Endodermal cell (in vitro differentiated cells): Measurements from ENCODE around the gene ANOS1. TPM values are rescaled to one million over a fixed set of nuclear protein-coding genes. Genes with fewer than 3 reads are reported as not detected.

Experiments used
- DNase-seq: peaks from one replicate; pipeline ENCODE4 v3.0.0-alpha.2; 2017
- H3K27ac ChIP-seq: 2 replicates; pipeline ENCODE4 v1.5.1; 2013; ENCODE audit warnings: mild to moderate bottlenecking, low read depth, low read length, moderate library complexity
- H3K27me3 ChIP-seq: 2 replicates; pipeline ENCODE4 v1.6.1; 2013; ENCODE audit warnings: mild to moderate bottlenecking, low read length, moderate library complexity; ENCODE audit not compliant: insufficient read depth, control insufficient read depth, poor library complexity, severe bottlenecking
- H3K36me3 ChIP-seq: 2 replicates; pipeline ENCODE4 v1.7.0; 2013; ENCODE audit warnings: mild to moderate bottlenecking, low read length, moderate library complexity; ENCODE audit not compliant: control insufficient read depth, insufficient read depth
- H3K4me1 ChIP-seq: one replicate; pipeline ENCODE4 v1.7.0; 2013; ENCODE audit warnings: low read length; ENCODE audit not compliant: control insufficient read depth, insufficient read depth
- H3K4me3 ChIP-seq: 2 replicates; pipeline ENCODE4 v1.5.1; 2013; ENCODE audit warnings: mild to moderate bottlenecking, low read length, moderate library complexity
- H3K9ac ChIP-seq: 2 replicates; pipeline ENCODE4 v1.6.1; 2013; ENCODE audit warnings: mild to moderate bottlenecking, low read length, moderate library complexity; ENCODE audit not compliant: poor library complexity, severe bottlenecking; ENCODE audit errors: extremely low read depth
- H3K9me3 ChIP-seq: 2 replicates; pipeline ENCODE4 v1.6.1; 2013; ENCODE audit warnings: mild to moderate bottlenecking, low read length, moderate library complexity; ENCODE audit not compliant: control insufficient read depth
- H3K27ac Mint-ChIP-seq: 2 replicates; pipeline ENCODE4 v1.8.0; 2020; ENCODE audit warnings: mixed read lengths
- H3K27me3 Mint-ChIP-seq: 2 replicates; pipeline ENCODE4 v1.8.0; 2021; ENCODE audit warnings: mild to moderate bottlenecking, mixed read lengths; ENCODE audit not compliant: insufficient read depth
- H3K36me3 Mint-ChIP-seq: 2 replicates; pipeline ENCODE4 v1.8.0; 2020; ENCODE audit warnings: low read depth, mixed read lengths
- H3K4me1 Mint-ChIP-seq: 2 replicates; pipeline ENCODE4 v1.8.0; 2020; ENCODE audit warnings: mixed read lengths
- H3K4me3 Mint-ChIP-seq: 2 replicates; pipeline ENCODE4 v1.8.0; 2020; ENCODE audit warnings: mild to moderate bottlenecking, moderate library complexity, mixed read lengths
- H3K9me3 Mint-ChIP-seq: 2 replicates; pipeline ENCODE4 v1.8.0; 2020; ENCODE audit warnings: mild to moderate bottlenecking, mixed read lengths
- WGBS, 2 experiments: methylation state at CpG; one replicate each; pipeline versions ENCODE4 v1.1.5 to v1.1.7; 2013; ENCODE audit warnings: missing lambda C conversion rate in 2 of 2, mixed read lengths in 1 of 2; ENCODE audit not compliant: insufficient coverage in 1 of 2, insufficient read length in 1 of 2; 5-methylcytosine and 5-hydroxymethylcytosine counted together
- total RNA-seq, 2 donors: library from RNA; stranded (reverse); fragmentation: NEBNext Ultra II Directional in 1 of 2; extraction: Animal tissue kit (Norgen Biotek cat#: 25700) in 1 of 2; gene quantifications; 2 replicates in 1 of 2; 3 replicates in 1 of 2; pipeline ENCODE4 v1.2.1, GENCODE V29; 2021
- TF ChIP-seq, protein P1 (sequence below): fragments of 200-600 bp; sonication (generic); conservative IDR thresholded peaks from 2 replicates; pipeline ENCODE4 v1.5.0; 2021; ENCODE audit warnings: antibody characterized with exemption, mild to moderate bottlenecking

The ANOS1 gene
- total RNA-seq, 2 donors from 2014 or later = 7.1 to 57.4 TPM

DNA sequence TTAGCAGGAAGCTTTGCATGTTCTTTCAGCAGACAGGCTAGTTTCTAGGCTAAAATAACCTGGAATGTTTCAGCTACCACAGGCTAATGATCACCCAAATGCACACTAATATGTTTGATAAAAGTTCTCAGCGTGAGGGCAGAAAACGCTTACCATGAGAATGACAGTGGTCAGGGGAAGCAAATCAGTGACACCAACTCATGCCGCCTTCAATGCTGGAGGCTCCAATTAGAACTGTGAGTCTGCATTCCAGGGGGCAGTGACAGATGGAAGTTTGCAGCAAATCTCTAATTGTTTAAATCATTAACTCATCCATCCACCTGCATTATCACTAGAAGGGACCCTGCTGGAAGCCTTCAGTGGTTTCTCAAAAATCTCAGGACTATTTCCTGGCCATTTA, 43.2 kb downstream of the ANOS1 start:
- Mint-ChIP-seq H3K9me3 (no peaks in the 10 kb centered on the region), H3K27ac (peak overlapping the region; percentile 83), H3K4me3 (peak overlapping the region; percentile 2), H3K36me3 (peaks cover 8% of the 10 kb centered on the region), H3K27me3 (no peaks in the 10 kb centered on the region), H3K4me1 (peaks cover 66% of the 10 kb centered on the region)
- 4% methylated on average over 3 of the region's 3 CpGs; no CpG with 5 or more reads in 1 of the 2 experiments for WGBS, 2 experiments
- DNase-seq = peak; percentile 86
- TF ChIP-seq, protein P1, sequence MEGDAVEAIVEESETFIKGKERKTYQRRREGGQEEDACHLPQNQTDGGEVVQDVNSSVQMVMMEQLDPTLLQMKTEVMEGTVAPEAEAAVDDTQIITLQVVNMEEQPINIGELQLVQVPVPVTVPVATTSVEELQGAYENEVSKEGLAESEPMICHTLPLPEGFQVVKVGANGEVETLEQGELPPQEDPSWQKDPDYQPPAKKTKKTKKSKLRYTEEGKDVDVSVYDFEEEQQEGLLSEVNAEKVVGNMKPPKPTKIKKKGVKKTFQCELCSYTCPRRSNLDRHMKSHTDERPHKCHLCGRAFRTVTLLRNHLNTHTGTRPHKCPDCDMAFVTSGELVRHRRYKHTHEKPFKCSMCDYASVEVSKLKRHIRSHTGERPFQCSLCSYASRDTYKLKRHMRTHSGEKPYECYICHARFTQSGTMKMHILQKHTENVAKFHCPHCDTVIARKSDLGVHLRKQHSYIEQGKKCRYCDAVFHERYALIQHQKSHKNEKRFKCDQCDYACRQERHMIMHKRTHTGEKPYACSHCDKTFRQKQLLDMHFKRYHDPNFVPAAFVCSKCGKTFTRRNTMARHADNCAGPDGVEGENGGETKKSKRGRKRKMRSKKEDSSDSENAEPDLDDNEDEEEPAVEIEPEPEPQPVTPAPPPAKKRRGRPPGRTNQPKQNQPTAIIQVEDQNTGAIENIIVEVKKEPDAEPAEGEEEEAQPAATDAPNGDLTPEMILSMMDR = no peak
- H3K9me3 ChIP-seq = no peaks in the 10 kb centered on the region
- H3K4me1 ChIP-seq = no peaks in the 10 kb centered on the region
- H3K27me3 ChIP-seq = no peaks in the 10 kb centered on the region
- H3K27ac ChIP-seq = no peak overlapping the region
- no peak overlapping the region for H3K9ac ChIP-seq
- H3K4me3 ChIP-seq = no peak overlapping the region
- no peaks in the 10 kb centered on the region for H3K36me3 ChIP-seq

DNA sequence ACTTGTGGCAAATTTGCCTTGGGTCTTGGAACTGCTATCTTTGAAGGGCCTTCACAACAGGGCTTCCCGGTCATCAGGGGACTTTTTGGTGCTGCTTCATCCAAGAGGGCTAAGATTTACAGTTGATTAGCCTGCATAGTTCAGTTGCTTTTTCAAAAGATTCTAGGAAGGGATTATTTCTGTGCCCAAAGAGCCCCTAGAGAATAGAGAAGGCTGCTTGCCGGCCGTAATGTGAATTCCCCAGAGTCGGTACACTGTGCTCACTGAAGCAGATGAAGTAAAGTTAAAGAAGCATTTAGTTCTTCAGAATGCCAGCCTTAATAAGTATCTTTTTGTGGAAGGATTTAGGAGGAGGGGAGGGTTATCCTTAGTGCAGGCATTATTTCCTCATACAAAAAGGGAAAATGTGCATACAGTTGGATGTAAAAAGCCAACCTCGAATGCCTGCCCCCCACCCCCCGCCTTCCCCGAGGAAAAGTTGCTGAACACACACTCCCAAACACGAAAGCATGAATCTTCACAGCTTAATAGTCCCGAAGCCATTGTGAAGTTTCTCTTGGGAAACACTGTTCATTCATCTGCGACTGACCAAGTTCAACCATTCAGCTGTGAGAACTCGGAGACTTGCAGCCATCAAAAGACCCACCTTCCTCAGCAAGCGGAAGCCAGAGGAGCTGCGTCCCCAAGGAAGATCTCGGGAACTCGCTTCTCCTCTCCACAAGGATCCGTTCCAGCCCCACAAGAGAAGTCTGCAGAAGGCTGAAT, 47.6 kb downstream of the ANOS1 start:
- Mint-ChIP-seq H3K9me3 (no peaks in the 10 kb centered on the region), H3K27me3 (no peaks in the 10 kb centered on the region), H3K36me3 (peaks cover 21% of the 10 kb centered on the region), H3K4me1 (peaks cover 50% of the 10 kb centered on the region), H3K4me3 (no peak overlapping the region), H3K27ac (no peak overlapping the region)
- WGBS, 2 experiments = 87% methylated on average over 3 to 16 of the region's 16 CpGs
- H3K9ac ChIP-seq = no peak overlapping the region
- no peaks in the 10 kb centered on the region for H3K27me3 ChIP-seq
- no peak for DNase-seq
- no peaks in the 10 kb centered on the region for H3K4me1 ChIP-seq
- no peaks in the 10 kb centered on the region for H3K9me3 ChIP-seq
- H3K4me3 ChIP-seq = no peak overlapping the region
- H3K36me3 ChIP-seq = no peaks in the 10 kb centered on the region
- no peak overlapping the region for H3K27ac ChIP-seq
- TF ChIP-seq, protein P1 = no peak

DNA sequence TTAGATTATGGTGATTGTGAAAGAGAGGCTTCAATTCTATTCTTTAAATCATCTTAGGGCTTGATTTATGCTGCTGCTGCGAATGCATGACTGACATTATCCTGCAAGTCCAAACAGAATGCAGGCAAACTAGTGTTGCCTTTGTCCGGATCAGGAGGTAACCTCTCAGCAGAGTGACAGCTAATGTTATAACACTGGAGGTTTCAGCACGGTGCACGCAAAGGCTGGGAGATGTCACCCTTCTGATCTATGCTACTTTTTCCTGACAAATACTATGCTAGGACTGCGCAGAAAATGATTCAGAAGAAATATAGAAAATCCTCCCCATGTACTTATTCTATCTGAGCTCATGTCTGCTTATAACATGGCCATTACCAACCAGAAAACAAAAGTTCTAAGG, 48.2 kb downstream of the ANOS1 start:
- Histone ChIP-seq H3K27me3 (no peaks in the 10 kb centered on the region), H3K9me3 (no peaks in the 10 kb centered on the region), H3K36me3 (no peaks in the 10 kb centered on the region), H3K9ac (no peak overlapping the region), H3K4me1 (no peaks in the 10 kb centered on the region), H3K4me3 (no peak overlapping the region), H3K27ac (no peak overlapping the region)
- 93% methylated on average over 2 to 5 of the region's 5 CpGs for WGBS, 2 experiments
- H3K9me3 Mint-ChIP-seq = no peaks in the 10 kb centered on the region
- H3K4me3 Mint-ChIP-seq = no peak overlapping the region
- H3K27me3 Mint-ChIP-seq = no peaks in the 10 kb centered on the region
- peaks cover 43% of the 10 kb centered on the region for H3K4me1 Mint-ChIP-seq
- TF ChIP-seq, protein P1 = no peak
- peaks cover 22% of the 10 kb centered on the region for H3K36me3 Mint-ChIP-seq
- no peak overlapping the region for H3K27ac Mint-ChIP-seq
- no peak for DNase-seq
